Measurements from ENCODE around the gene VKORC1. TPM values are rescaled to one million over a fixed set of nuclear protein-coding genes. Genes with fewer than 3 reads are reported as not detected.
A peak's percentile ranks its signal among the peaks of the same experiment; 100 is the strongest.

Gene VKORC1
- total and polyA plus RNA-seq, 2 of the 8 experiments (the other 6 are each of a cell fraction or from before 2014, with no cell fraction given), result 84.1 to 483 TPM

GRCh38 chr16:31073142-31073969 lies 21.2 kb downstream of the VKORC1 start:
- ChIA-PET CTCF (ENCODE audit: partially characterized antibody) (interaction anchor here (0.6 to 2.6 kb wide), 10 partner anchors 21 to 120 kb away, joined by 3 to 17 read pairs (median 4); partner anchors contain the start of genes HSD3B7, PRSS8 and VKORC1), POLR2A (ENCODE audit: partially characterized antibody) (interaction anchor here (0.6 to 4.9 kb wide), 36 partner anchors 9 to 640 kb away, joined by 3 to 34 read pairs (median 4); partner anchors contain the start of genes FUS, HSD3B7, KAT8 and PHKG2)
- H2AK5ac ChIP-seq (ENCODE audit: low read depth, low read length), result peak overlapping the region; percentile 47
- no peak overlapping the region for H2BK15ac ChIP-seq (ENCODE audit: low read length)
- H3K4me3 ChIP-seq (ENCODE audit: extremely low read depth in 1 of 4, insufficient read depth in 2 of 4, low read depth in 3 of 4, low read length in 4 of 4), result peak overlapping the region; percentile 89 to 98 (median 90)
- H3K9ac ChIP-seq (replicated peaks in 1 of 4; ENCODE audit: extremely low read depth in 1 of 4, low read depth in 3 of 4, low read length in 3 of 4), result peak overlapping the region; percentile 59 to 92 (median 85)
- peak overlapping the region; percentile 90 for H2BK5ac ChIP-seq (ENCODE audit: low read depth, low read length)
- peak overlapping the region; percentile 97 for H3K4ac ChIP-seq (replicated peaks; ENCODE audit: insufficient read length, low read depth, low read length)
- H2BK12ac ChIP-seq (ENCODE audit: low read depth, low read length), result 0 out of 2 replicates have a peak overlapping the region, but pooled peaks have one; percentile 50
- peaks cover 8% of the 10 kb centered on the region; the same call in 1 of the 2 replicates for H3K79me1 ChIP-seq (ENCODE audit: low read depth, low read length)
- H4K20me1 ChIP-seq (replicated peaks in 1 of 2; ENCODE audit: control insufficient read depth in 1 of 2, insufficient read depth in 2 of 2, low read length in 2 of 2), result peaks cover 2 to 17% of the 10 kb centered on the region in 2 experiments
- peaks cover 7% of the 10 kb centered on the region; the same call in 1 of the 2 replicates for H3K23me2 ChIP-seq (ENCODE audit: low read depth, low read length)
- H4K8ac ChIP-seq (ENCODE audit: extremely low read depth, insufficient read depth, low read length), result peak overlapping the region; percentile 99
- H3K14ac ChIP-seq (ENCODE audit: insufficient read length), result peak overlapping the region; percentile 63
- no peaks in the 10 kb centered on the region for H3K9me3 ChIP-seq (ENCODE audit: insufficient read depth in 2 of 2, low read depth in 1 of 2, low read length in 1 of 2)
- peaks cover 5 to 22% (median 17%) of the 10 kb centered on the region in 4 experiments; a peak in 7 of 8 replicates for H3K36me3 ChIP-seq (ENCODE audit: control insufficient read depth in 2 of 4, insufficient read depth in 4 of 4, low read length in 3 of 4)
- H3K27me3 ChIP-seq (replicated peaks in 1 of 4; ENCODE audit: control insufficient read depth in 3 of 4, extremely low read depth in 1 of 4, insufficient read depth in 3 of 4, low read length in 3 of 4), result no peaks in the 10 kb centered on the region
- 1% methylated on average over 59 of the region's 83 CpGs; no CpG with 5 or more reads in 1 of the 2 experiments for WGBS, 2 experiments (ENCODE audit: extremely low coverage in 1 of 2, insufficient coverage in 1 of 2, insufficient read length in 1 of 2, insufficient replicate concordance in 2 of 2, low coverage in 1 of 2, low lambda C conversion rate in 2 of 2, missing lambda C conversion rate in 1 of 2)
- no peak overlapping the region for H3K23ac ChIP-seq (ENCODE audit: insufficient read length)
- FAIRE-seq (no peak), DNase-seq (ENCODE audit: low read depth in 1 of 2, low spot score in 2 of 2) (peak; percentile 68 to 96)
- peaks cover 13 to 64% of the 10 kb centered on the region in 2 experiments for H3K79me2 ChIP-seq (ENCODE audit: control insufficient read depth in 1 of 2, insufficient read depth in 2 of 2, low read length in 2 of 2)
- H3K56ac ChIP-seq (replicated peaks; ENCODE audit: insufficient read length, low read depth, low read length), result peak overlapping the region; percentile 91
- H2AFZ ChIP-seq (ENCODE audit: low read length), result peak overlapping the region; percentile 72; the same call in 1 of the 2 replicates
- H3K18ac ChIP-seq (ENCODE audit: extremely low read depth, low read length), result peak overlapping the region; percentile 99
- no peak overlapping the region for H2BK120ac ChIP-seq (replicated peaks; ENCODE audit: low read depth, low read length)
- H3K4me1 ChIP-seq (replicated peaks in 1 of 4; ENCODE audit: control insufficient read depth in 3 of 4, insufficient read depth in 4 of 4, low read length in 3 of 4), result peaks cover 0 to 1% (median 0%) of the 10 kb centered on the region in 4 experiments; a peak in 2 of 7 replicates
- H4K91ac ChIP-seq (replicated peaks; ENCODE audit: insufficient read length, low read length), result peak overlapping the region; percentile 96
- peak overlapping the region; percentile 97 for H4K5ac ChIP-seq (ENCODE audit: insufficient read length, low read depth, low read length)
- no peak overlapping the region for H2BK20ac ChIP-seq (ENCODE audit: low read length)
- peak overlapping the region; percentile 88 to 96 for H3K4me2 ChIP-seq (ENCODE audit: insufficient read depth in 1 of 2, low read depth in 2 of 2, low read length in 2 of 2)
- peak overlapping the region; percentile 77 for H3K27ac ChIP-seq (ENCODE audit: low read depth, low read length)
- TF ChIP-seq CEBPB (IDR thresholded peaks at IDR 0.05; ENCODE audit: low read depth, low read length) (no peak), HDAC2 (IDR thresholded peaks at IDR 0.05; ENCODE audit: borderline replicate concordance in 1 of 2, low read depth in 2 of 2, low read length in 2 of 2) (no peak), KDM4A (IDR thresholded peaks at IDR 0.05; ENCODE audit: low read depth, low read length, severe bottlenecking) (peak; percentile 79), ASH2L (IDR thresholded peaks at IDR 0.05; ENCODE audit: low read length) (peak; percentile 76)
